HUES48 (cell line): ENCODE data around the gene BAIAP3.
"Not testable (repeated sequence)": the region's sequence is repeated elsewhere in the genome, so short reads cannot be mapped to it uniquely, and the experiment has no call there.

Experiments used
- H3K27ac ChIP-seq: one replicate; pipeline ENCODE4 v1.7.0; 2013; ENCODE audit warnings: low read depth, low read length, inconsistent platforms
- H3K27me3 ChIP-seq: 2 replicates; pipeline ENCODE4 v1.6.1; 2013; ENCODE audit warnings: mild to moderate bottlenecking, low read length; ENCODE audit not compliant: control insufficient read depth, insufficient read depth
- H3K36me3 ChIP-seq: 2 replicates; pipeline ENCODE4 v1.6.1; 2013; ENCODE audit warnings: low read length; ENCODE audit not compliant: control insufficient read depth, insufficient read depth
- H3K4me1 ChIP-seq: 2 replicates; pipeline ENCODE4 v1.6.1; 2013; ENCODE audit warnings: mild to moderate bottlenecking, low read length; ENCODE audit not compliant: control insufficient read depth, insufficient read depth
- H3K4me3 ChIP-seq: 2 replicates; pipeline ENCODE4 v1.5.1; 2013; ENCODE audit warnings: mild to moderate bottlenecking, low read depth, low read length
- H3K9ac ChIP-seq: 2 replicates; pipeline ENCODE4 v1.6.1; 2013; ENCODE audit warnings: mild to moderate bottlenecking, low read depth, low read length, moderate library complexity
- H3K9me3 ChIP-seq: 2 replicates; pipeline ENCODE4 v1.6.1; 2013; ENCODE audit warnings: low read length; ENCODE audit not compliant: control insufficient read depth, insufficient read depth

The BAIAP3 gene

DNA sequence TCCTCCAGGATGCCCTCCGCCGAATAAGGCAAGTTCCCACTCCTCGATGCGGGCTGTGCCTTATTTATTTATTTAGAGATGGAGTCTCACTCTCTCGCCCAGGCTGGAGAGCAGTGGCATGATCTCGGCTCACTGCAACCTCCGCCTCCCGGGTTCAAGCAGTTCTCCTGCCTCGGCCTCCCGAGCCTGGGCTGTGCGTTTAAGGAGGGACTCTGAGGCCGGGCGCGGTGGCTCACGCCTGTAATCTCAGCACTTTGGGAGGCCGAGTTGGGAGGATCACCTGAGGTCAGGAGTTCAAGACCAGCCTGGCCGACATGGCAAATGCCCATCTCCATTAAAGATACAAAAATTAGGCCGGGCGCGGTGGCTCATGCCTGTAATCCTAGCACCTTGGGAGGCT lies 5.3 kb upstream of the BAIAP3 start:
- Histone ChIP-seq H3K36me3 (peaks cover 24% of the 10 kb centered on the region), H3K4me1 (peaks cover 11% of the 10 kb centered on the region; the same call in 1 of the 2 replicates), H3K27me3 (peaks cover 13% of the 10 kb centered on the region)
- H3K4me3 ChIP-seq, H3K9me3 ChIP-seq, H3K9ac ChIP-seq, H3K27ac ChIP-seq: not testable (repeated sequence)

GRCh38 chr16:1328961-1329360 lies 4.5 kb upstream of the BAIAP3 start:
- H3K27me3 ChIP-seq = peaks cover 20% of the 10 kb centered on the region
- not testable (repeated sequence) for H3K27ac ChIP-seq, H3K9ac ChIP-seq, H3K4me3 ChIP-seq, H3K9me3 ChIP-seq
- peaks cover 11% of the 10 kb centered on the region; the same call in 1 of the 2 replicates for H3K4me1 ChIP-seq
- peaks cover 16% of the 10 kb centered on the region for H3K36me3 ChIP-seq

- peaks cover 34% of the 10 kb centered on the region for H3K27me3 ChIP-seq
- H3K4me1 ChIP-seq = peaks cover 11% of the 10 kb centered on the region; the same call in 1 of the 2 replicates
- H3K36me3 ChIP-seq = 0 out of 2 replicates have a peak, but pooled peaks cover 2% of the 10 kb centered on the region
Measured at GRCh38 chr16:1330260-1330914, 3.1 kb upstream of the BAIAP3 start.

GRCh38 chr16:1330931-1331711 lies 2.3 kb upstream of the BAIAP3 start:
- H3K27ac ChIP-seq = peak overlapping the region; percentile 88
- no peak overlapping the region for H3K9ac ChIP-seq
- H3K36me3 ChIP-seq = no peaks in the 10 kb centered on the region
- H3K4me3 ChIP-seq = peak overlapping the region; percentile 54
- no peaks in the 10 kb centered on the region for H3K9me3 ChIP-seq
- H3K27me3 ChIP-seq = peaks cover 41% of the 10 kb centered on the region
- H3K4me1 ChIP-seq = peaks cover 11% of the 10 kb centered on the region; the same call in 1 of the 2 replicates

More at GRCh38 chr16:1330260-1330914, 3.1 kb upstream of the BAIAP3 start:
- H3K27ac ChIP-seq = no peak overlapping the region
- no peak overlapping the region for H3K9ac ChIP-seq
- no peak overlapping the region for H3K4me3 ChIP-seq
- no peaks in the 10 kb centered on the region for H3K9me3 ChIP-seq

DNA sequence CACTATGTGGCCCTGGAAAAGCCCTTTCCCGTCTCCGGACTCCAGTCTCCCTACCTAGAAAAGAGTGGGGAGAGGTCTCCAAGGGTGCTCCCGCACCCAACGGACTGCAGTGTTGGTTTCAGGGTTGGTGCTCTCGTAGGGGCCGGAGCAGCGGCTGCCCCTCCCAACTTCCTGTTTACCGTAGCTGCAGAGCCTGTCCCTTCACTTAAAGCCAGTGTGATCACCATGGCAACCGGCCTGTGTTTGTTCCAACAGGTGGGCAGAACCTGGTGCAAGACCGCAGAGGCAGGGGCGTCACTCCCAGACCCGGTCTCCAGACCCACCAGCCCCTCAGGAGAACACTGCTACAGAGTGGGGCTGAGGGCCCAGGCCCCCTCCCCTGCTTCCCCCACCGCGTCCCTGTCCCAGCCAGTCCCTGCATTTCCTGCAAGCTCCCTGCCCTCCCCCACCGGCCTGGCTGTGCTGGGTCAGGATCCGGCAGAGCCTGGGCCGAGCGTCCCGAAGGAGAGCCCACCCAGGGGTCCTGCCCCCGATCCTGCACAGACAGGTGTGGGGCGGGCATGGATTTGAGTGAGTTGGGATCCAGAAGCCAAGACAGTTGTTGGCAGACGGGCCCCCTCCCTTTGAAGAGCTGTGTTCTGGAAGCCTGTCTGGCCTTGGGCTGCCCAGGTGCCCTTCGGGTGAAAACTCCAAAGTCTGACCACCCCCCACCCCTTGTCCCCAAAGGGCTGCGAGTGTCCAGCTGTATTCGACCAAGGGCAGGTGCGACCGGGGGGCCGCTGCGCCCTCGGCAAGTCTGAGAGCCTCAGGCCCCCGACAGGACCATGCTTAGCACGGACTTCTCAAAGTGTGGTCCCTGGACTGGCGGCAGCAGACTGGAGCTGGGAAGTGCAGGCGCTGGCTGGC lies 1.5 kb upstream of the BAIAP3 start:
- Histone ChIP-seq H3K4me1 (peaks cover 11% of the 10 kb centered on the region; the same call in 1 of the 2 replicates), H3K9ac (no peak overlapping the region), H3K27ac (peak overlapping the region; percentile 88), H3K9me3 (no peaks in the 10 kb centered on the region), H3K36me3 (no peaks in the 10 kb centered on the region), H3K27me3 (peaks cover 48% of the 10 kb centered on the region), H3K4me3 (peak overlapping the region; percentile 54)

DNA sequence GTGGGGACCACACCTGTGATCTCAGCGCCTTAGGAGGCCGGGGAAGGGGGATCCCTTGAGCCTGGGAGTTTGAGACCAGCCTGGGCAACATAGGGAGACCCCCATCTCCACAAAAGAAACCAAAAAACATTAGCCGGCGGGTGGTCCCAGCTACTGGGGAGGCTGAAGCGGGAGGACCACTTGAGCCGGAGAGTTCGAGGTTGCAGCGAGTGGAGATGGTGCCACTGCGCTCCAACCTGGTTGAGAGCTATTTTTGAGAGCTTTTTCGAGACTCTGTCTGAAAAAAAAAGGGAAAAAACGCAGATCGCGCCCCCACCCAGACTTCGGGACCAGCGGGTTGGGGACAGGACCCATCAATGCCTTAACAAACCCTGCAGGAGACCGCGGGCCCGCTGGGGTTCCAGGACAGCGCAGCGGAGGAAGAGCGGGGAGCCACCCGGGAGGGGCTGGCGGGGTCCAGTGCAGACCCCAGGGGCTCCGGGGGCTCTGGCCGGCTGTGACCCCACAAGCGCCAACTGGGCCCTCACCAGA lies 762 bp upstream of the BAIAP3 start:
- H3K27me3 ChIP-seq = peaks cover 48% of the 10 kb centered on the region
- no peak overlapping the region for H3K9ac ChIP-seq
- no peaks in the 10 kb centered on the region for H3K9me3 ChIP-seq
- peak overlapping the region; percentile 54; the same call in 1 of the 2 replicates for H3K4me3 ChIP-seq
- H3K27ac ChIP-seq = no peak overlapping the region
- H3K36me3 ChIP-seq = no peaks in the 10 kb centered on the region
- peaks cover 11% of the 10 kb centered on the region; the same call in 1 of the 2 replicates for H3K4me1 ChIP-seq

DNA sequence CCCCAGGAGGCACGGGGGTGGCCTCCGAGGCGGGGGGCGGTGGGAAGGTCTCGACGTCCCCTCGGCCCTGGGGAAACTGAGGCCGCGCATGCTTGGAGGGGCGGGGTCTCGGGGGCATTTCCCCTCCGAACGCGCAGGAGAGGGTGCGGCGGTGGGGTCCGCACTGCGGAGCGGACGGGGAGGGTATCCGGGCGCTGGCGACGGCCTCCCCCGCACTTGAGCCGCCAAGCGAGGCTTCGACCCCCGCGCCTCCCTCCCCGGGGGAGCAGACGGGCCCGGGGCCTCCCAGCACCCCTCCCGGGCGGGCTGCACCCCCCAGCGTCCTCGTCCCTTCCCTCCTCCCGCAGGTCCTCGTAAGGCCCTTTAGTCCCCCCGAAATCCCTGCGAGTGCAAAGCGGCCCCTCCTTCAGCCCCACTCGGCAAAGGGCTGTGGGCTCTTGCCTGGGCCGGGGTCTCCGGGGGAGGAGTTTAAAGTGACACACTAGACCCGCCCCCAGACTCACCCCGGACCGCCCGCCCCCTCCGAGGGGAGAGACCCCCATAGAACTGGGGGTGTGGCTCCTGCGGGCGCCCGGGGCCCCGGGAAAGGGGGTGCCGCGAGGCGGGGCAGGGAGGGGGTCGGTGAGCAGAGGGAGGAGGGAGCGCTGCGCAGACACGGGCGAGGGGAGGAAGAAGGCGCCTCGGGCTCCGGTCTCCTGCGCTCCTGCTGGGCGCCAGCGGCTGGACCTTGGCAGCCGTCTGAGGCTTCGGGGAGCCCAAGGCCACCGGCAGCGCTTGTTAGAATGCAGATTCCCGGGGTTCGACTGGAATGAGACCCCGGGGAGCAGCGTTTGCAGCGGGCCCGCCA lies 632 bp downstream of the BAIAP3 start:
- Histone ChIP-seq H3K27ac (no peak overlapping the region), H3K9ac (no peak overlapping the region), H3K4me3 (peak overlapping the region; percentile 48), H3K4me1 (peaks cover 11% of the 10 kb centered on the region; the same call in 1 of the 2 replicates), H3K27me3 (peaks cover 48% of the 10 kb centered on the region), H3K9me3 (no peaks in the 10 kb centered on the region), H3K36me3 (no peaks in the 10 kb centered on the region)

- Histone ChIP-seq H3K4me3 (no peak overlapping the region; the same call in 1 of the 2 replicates), H3K4me1 (peaks cover 11% of the 10 kb centered on the region; the same call in 1 of the 2 replicates), H3K27ac (no peak overlapping the region), H3K36me3 (no peaks in the 10 kb centered on the region), H3K9ac (no peak overlapping the region), H3K27me3 (peaks cover 48% of the 10 kb centered on the region), H3K9me3 (no peaks in the 10 kb centered on the region)
Measured at GRCh38 chr16:1334739-1335138, 1.3 kb downstream of the BAIAP3 start.

DNA sequence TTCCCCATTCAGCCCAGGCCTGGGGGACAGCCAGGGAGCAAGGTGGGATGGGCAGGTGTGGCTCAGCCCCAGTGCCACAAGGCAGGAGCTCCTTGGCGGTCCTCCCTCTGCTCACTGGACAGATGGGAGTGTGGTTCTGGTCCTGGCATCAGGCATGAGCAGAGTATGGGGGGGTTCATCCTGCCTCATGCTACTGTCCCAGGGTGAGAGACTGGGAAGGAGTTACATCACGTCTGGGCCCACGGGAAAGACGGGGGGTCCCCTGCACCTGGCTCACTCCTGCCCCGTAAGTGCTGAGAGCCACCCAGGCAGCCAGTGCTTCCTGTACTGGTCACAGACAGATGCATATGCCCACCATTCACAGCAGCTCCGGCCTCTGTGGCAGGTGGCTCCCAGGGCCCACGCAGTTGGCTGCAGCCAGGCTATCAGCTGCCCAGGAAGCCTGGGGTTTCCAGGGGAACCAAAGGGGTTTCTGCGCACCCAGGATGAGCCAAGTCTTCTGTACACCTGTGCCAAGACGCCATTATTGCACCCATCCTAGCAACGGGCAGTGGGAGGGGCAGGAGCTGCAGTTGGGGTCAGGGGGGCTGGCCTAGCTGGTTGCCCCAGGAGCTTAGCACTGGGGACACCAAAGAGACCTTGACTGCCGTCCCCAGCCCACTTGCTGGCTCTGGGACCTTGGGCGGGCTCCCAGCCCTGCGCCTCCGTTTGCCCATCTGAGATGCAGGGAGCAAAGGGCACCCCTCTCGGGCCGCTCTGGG lies 1.9 kb downstream of the BAIAP3 start:
- Histone ChIP-seq H3K9ac (no peak overlapping the region), H3K9me3 (no peaks in the 10 kb centered on the region), H3K27ac (no peak overlapping the region), H3K27me3 (peaks cover 48% of the 10 kb centered on the region), H3K4me3 (no peak overlapping the region), H3K4me1 (peaks cover 11% of the 10 kb centered on the region; the same call in 1 of the 2 replicates), H3K36me3 (no peaks in the 10 kb centered on the region)
